ENCODE data around the gene WIPF2.

DNA sequence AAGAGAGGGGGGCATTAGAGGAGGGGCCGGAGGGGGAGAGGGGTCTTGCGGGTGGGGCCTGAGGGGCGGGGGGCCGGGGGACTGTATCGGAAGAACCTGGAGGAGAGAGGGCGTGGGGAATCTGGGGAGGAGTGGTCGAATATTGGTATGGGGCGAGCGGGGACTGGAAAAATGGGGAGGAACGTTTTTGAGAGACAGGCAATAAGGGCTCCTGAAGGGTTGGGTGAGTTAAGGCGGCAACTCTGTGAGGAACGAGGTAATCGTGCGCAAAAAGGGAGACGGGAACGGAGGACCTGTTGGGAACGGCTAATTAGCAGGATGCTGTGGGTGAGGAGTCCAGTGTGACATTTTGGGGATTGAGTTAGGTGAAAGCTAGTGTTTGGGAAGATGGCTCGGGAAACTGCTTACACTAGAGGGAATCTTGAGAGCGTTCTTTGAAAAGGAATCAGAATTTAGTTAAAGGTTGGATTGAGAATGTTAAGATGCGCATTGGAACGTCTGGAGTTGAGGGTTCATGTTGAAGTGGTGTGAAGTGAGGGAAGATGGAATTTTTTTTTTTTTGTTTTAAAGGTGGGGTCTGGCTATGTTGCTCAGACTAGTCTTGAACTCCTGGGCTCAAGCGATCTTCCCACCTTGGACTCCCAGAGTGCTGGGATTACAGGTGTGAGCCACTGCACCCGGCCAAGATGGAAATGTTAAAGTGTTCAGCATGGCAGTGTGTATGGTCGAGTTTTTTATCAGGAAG lies 662 bp downstream of the WIPF2 start:
- TF ChIP-seq, protein P1, sequence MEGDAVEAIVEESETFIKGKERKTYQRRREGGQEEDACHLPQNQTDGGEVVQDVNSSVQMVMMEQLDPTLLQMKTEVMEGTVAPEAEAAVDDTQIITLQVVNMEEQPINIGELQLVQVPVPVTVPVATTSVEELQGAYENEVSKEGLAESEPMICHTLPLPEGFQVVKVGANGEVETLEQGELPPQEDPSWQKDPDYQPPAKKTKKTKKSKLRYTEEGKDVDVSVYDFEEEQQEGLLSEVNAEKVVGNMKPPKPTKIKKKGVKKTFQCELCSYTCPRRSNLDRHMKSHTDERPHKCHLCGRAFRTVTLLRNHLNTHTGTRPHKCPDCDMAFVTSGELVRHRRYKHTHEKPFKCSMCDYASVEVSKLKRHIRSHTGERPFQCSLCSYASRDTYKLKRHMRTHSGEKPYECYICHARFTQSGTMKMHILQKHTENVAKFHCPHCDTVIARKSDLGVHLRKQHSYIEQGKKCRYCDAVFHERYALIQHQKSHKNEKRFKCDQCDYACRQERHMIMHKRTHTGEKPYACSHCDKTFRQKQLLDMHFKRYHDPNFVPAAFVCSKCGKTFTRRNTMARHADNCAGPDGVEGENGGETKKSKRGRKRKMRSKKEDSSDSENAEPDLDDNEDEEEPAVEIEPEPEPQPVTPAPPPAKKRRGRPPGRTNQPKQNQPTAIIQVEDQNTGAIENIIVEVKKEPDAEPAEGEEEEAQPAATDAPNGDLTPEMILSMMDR (conservative IDR thresholded peaks at IDR 0.05; ENCODE audit: low read depth in 2 of 2): no peak
- TF ChIP-seq EZH2phosphoT487 (IDR thresholded peaks at IDR 0.05; ENCODE audit: unreplicated experiment) (no peak), EZH2 (IDR thresholded peaks at IDR 0.05; ENCODE audit: low read depth, unreplicated experiment) (no peak)
